ENCODE results near the gene ASPA.

GRCh38 chr17:3475251-3475685, 529 bp upstream of the ASPA start:
- TF ChIP-seq EP300 (IDR thresholded peaks at IDR 0.05), result peak in 1 of 2 donors; percentile 36
- no peak for TF ChIP-seq CTCF (IDR thresholded peaks at IDR 0.05)
- TF ChIP-seq POLR2A (IDR thresholded peaks at IDR 0.05), result no peak

All from tibial nerve (tissue), 4 donors.